Cardiac muscle cell (in vitro differentiated cells and primary cell): Measurements from ENCODE around the gene MAG. TPM values are rescaled to one million over a fixed set of nuclear protein-coding genes. Genes with fewer than 3 reads are reported as not detected.

Experiments
- DNase-seq, 2 donors: peaks; one replicate each; pipeline versions ENCODE4 v3.0.0 to v3.0.0-alpha.2; 2010 to 2017; ENCODE audit warnings: low read depth in 1 of 2, low spot score in 1 of 2
- H3K27ac ChIP-seq: fragments of 200-600 bp; sonication (generic); 2 replicates; pipeline ENCODE4 v1.5.1; 2016
- H3K27me3 ChIP-seq: fragments of 200-600 bp; sonication (generic); 2 replicates; pipeline ENCODE4 v1.6.0; 2016; ENCODE audit warnings: control low read depth
- H3K36me3 ChIP-seq: fragments of 200-600 bp; sonication (generic); 2 replicates; pipeline ENCODE4 v1.5.1; 2016; ENCODE audit warnings: control low read depth
- H3K4me1 ChIP-seq: fragments of 200-600 bp; sonication (generic); 2 replicates; pipeline ENCODE4 v1.8.1; 2017; ENCODE audit warnings: low read depth, mild to moderate bottlenecking, mixed run types
- H3K4me3 ChIP-seq: fragments of 200-600 bp; sonication (generic); 2 replicates; pipeline ENCODE4 v1.5.1; 2016; ENCODE audit warnings: mild to moderate bottlenecking
- H3K9me3 ChIP-seq: fragments of 200-600 bp; sonication (generic); 2 replicates; pipeline ENCODE4 v1.5.1; 2017; ENCODE audit warnings: low read depth, mild to moderate bottlenecking, control low read depth
- CTCF ChIP-seq: IDR thresholded peaks from 2 replicates; pipeline ENCODE4 v1.5.1; 2012; ENCODE audit warnings: low read depth, mild to moderate bottlenecking, low read length
- polyA plus RNA-seq: library from polyadenylated mRNA; unstranded; fragments of >200 nt; fragmentation: Nextera tagmentation; extraction: Ambion mirVana; gene quantifications from 2 replicates; pipeline ENCODE4 v1.2.1, GENCODE V29; 2016
- total RNA-seq: library from RNA; depleted of rRNA; stranded (reverse); fragments of >200 nt; gene quantifications from 2 replicates; pipeline ENCODE4 v1.2.3, GENCODE V29; 2016

Gene MAG
- total and polyA plus RNA-seq, 2 experiments from 2014 or later: 1.2 to 2.1 TPM

GRCh38 chr19:35309481-35310279, 17.7 kb downstream of the MAG start:
- Histone ChIP-seq H3K4me1 (peaks cover 21% of the 10 kb centered on the region), H3K36me3 (no peaks in the 10 kb centered on the region), H3K27ac (peak overlapping the region; percentile 82), H3K4me3 (no peak overlapping the region), H3K9me3 (no peaks in the 10 kb centered on the region), H3K27me3 (no peaks in the 10 kb centered on the region)
- no peak for TF ChIP-seq CTCF
- DNase-seq: peak; percentile 84 to 95

GRCh38 chr19:35310331-35310730, 18.4 kb downstream of the MAG start:
- no peaks in the 10 kb centered on the region for H3K27me3 ChIP-seq
- no peaks in the 10 kb centered on the region for H3K36me3 ChIP-seq
- peak overlapping the region; percentile 48 for H3K27ac ChIP-seq
- no peak overlapping the region for H3K4me3 ChIP-seq
- peaks cover 21% of the 10 kb centered on the region for H3K4me1 ChIP-seq
- no peaks in the 10 kb centered on the region for H3K9me3 ChIP-seq
- no peak for TF ChIP-seq CTCF
- DNase-seq: no peak

GRCh38 chr19:35310811-35311465, 19.0 kb downstream of the MAG start:
- TF ChIP-seq CTCF: no peak
- H3K27me3 ChIP-seq: no peaks in the 10 kb centered on the region
- no peaks in the 10 kb centered on the region for H3K9me3 ChIP-seq
- no peak overlapping the region for H3K4me3 ChIP-seq
- H3K27ac ChIP-seq: peak overlapping the region; percentile 48
- H3K4me1 ChIP-seq: peaks cover 21% of the 10 kb centered on the region
- no peaks in the 10 kb centered on the region for H3K36me3 ChIP-seq
- no peak for DNase-seq

GRCh38 chr19:35311901-35312665, 20.1 kb downstream of the MAG start:
- Histone ChIP-seq H3K27ac (no peak overlapping the region), H3K4me1 (peaks cover 21% of the 10 kb centered on the region), H3K4me3 (no peak overlapping the region), H3K27me3 (no peaks in the 10 kb centered on the region), H3K9me3 (no peaks in the 10 kb centered on the region), H3K36me3 (no peaks in the 10 kb centered on the region)
- no peak for DNase-seq
- TF ChIP-seq CTCF: no peak

GRCh38 chr19:35313587-35313986, 21.6 kb downstream of the MAG start:
- Histone ChIP-seq H3K36me3 (no peaks in the 10 kb centered on the region), H3K4me3 (no peak overlapping the region), H3K9me3 (no peaks in the 10 kb centered on the region), H3K27ac (no peak overlapping the region), H3K27me3 (no peaks in the 10 kb centered on the region), H3K4me1 (peaks cover 20% of the 10 kb centered on the region)
- DNase-seq: no peak
- TF ChIP-seq CTCF: no peak
